ENCODE measurements around the gene NUTM2G.
"Not testable (repeated sequence)": the region's sequence is repeated elsewhere in the genome, so short reads cannot be mapped to it uniquely, and the experiment has no call there.

NUTM2G gene

DNA sequence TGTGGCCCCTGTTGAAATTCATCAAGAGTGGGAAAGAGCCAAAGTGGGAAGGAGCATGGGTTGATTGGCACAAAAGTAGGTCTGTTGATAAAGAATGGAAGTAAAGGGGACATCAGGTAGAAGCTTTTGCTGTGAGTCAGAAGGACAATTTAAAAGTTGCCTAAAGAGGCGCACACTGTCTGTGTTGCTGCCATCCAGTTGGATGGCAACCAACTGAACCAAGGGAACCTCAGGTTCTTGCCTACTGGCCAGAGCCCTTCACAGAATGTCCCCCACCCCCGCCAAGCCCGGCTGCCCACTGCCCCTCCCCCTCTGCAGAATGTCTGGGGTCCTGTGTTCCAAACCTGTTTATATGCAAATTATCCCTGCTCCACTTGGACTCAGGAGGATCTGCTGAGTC is at the start of gene NUTM2G:
NUTM2G (plus strand) TSS at position 301 of the 400 bp plus-strand sequence. CDS start 182 bp downstream, outside the sequence.
- DNase-seq = not testable (repeated sequence)

GRCh38 chr9:96883922-96884321 is 44.7 kb upstream of the NUTM2G start:
- DNase-seq = no peak

GRCh38 chr9:96884443-96884842 is 44.2 kb upstream of the NUTM2G start:
- DNase-seq = no peak

GRCh38 chr9:96885424-96885823 is 43.2 kb upstream of the NUTM2G start:
- no peak for DNase-seq

DNA sequence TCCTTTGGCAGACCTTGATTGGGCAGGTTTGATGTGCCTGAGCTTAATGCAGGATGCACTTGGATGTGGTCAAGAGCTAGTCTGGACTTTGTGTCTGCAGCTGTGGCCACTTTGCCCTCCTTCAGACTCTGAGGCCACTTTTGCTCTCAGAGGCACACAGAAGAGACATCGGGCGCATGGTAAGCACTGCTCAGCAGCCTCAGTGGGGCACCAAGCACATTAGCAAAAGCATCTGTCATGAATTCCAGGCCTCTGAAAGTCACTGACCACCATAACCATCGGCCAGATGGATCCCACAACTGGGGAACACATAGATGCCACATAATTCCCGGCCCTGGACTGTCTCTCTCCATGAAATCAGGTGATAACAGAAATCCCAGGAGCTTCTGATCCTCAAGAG is 40.1 kb upstream of the NUTM2G start:
- DNase-seq = no peak

- DNase-seq = no peak
These were observed 36.5 kb upstream of the NUTM2G start for GRCh38 chr9:96892131-96892530.

- not testable (repeated sequence) for DNase-seq
These were observed 28.6 kb upstream of the NUTM2G start for GRCh38 chr9:96900010-96900409.

DNA sequence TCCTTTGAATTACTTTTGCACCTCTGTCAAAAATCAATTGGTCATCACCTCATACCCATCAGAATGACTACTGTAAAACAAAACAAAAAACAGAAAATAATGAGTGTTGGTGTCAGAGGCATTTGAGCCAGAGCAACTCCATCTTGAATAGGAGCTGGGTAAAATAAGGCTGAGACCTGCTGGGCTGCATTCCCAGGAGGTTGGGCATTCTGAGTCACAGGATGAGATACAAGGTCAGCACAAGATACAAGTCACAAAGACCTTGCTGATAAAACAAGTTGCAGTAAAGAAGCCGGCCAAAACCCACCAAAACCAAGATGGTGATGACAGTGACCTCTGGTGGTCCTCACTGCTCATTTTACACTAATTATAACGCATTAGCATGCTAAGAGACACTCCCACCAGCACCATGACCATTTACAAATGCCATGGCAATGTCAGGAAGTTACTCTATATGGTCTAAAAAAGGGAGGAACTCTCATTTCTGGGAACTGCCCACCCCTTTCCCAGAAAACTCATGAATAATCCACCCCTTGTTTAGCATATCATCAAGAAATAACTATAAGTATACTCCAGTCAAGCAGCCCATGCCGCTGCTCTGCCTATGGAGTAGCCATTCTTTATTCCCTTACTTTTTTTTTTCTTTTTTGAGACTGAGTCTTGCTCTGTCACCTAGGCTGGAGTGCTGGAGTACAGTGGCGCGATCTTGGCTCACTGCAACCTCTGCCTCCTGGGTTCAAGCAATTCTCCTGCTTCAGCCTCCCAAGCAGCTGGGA is 23.5 kb upstream of the NUTM2G start:
- DNase-seq = not testable (repeated sequence)

- DNase-seq = not testable (repeated sequence)
These were observed 20.2 kb upstream of the NUTM2G start for GRCh38 chr9:96908479-96908878.

GRCh38 chr9:96915539-96915938 is 13.1 kb upstream of the NUTM2G start:
- not testable (repeated sequence) for DNase-seq

- DNase-seq = not testable (repeated sequence)
These were observed 12.1 kb upstream of the NUTM2G start for GRCh38 chr9:96916531-96916930.

DNA sequence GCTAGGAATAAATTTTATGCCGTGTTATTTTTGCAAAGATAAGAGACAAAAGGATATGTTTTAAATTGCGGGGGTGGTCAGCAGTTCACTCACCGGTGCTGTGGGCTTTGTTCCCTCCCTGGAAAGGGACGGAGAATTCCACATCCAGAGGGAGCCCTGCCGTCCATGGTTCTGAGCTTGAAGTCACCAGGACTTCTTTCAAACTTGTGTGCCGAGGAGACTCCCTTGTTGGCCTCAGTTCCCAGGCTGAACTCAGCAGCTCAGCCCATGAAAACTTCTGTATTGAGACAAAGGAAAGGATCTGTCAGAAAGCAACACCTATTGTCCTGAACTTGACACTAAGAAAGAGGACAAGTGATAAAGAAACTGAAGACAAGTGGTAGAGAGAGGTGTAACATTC is 10.1 kb upstream of the NUTM2G start:
- DNase-seq = not testable (repeated sequence)

GRCh38 chr9:96920803-96921202 is 7.8 kb upstream of the NUTM2G start:
- DNase-seq = not testable (repeated sequence)

GRCh38 chr9:96925587-96925986 is 3.1 kb upstream of the NUTM2G start:
- not testable (repeated sequence) for DNase-seq

DNA sequence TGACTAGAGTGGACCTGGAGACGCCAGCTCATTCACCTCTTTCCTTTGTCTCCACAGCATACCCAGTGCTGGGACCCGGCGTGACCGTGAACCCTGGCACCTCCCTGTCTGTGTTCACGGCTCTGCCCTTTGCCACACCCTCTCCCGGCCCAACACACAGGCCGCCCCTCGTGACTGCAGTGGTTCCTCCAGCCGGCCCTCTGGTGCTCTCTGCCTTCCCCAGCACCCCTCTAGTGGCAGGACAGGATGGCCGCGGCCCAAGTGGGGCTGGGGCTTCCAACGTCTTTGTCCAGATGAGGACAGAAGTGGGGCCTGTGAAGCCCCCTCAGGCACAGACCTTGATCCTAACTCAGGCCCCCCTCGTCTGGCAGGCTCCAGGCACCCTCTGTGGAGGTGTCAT is 3.0 kb downstream of the NUTM2G start:
- not testable (repeated sequence) for DNase-seq

DNA sequence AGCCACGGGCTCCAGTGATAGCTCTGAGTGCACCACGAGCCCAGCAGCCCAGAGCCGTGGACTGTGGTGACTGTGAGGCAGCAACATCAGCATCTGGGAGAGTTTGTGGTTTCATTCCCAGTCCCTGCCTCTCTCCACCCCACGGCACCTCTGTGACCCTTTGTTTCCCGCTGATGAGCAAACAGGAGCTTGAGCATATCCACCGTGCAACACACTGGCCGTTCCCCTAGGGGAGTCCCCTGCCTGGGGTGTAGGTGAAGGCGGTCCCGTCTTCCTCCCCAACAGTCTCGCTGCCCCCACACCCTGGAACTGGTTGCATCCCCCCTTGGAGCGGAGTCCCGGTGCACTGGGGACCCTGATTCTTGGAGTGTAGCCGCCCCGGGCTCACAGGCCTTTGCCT is 5.5 kb downstream of the NUTM2G start:
- not testable (repeated sequence) for DNase-seq

- not testable (repeated sequence) for DNase-seq
These were observed 6.1 kb downstream of the NUTM2G start for GRCh38 chr9:96934706-96935105.

DNA sequence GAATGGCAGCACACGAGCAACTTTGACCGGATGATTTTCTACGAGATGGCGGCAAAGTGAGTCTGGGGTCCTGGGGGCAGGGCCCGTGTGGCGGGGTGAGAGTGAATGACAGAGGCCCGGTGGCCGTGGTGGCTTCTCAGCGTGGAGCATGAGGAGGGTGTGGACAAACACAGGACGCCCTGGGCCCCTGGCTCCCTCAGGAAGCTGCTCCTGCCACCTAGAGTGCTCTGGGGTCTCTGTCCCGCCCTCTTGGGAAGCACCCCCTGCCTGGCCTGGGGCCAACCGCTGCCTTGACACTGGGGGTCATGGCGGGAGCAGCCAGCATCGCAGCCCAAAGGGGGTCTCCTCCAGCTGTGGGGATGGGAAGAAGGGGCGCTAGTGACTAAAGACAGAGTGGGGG is 6.8 kb downstream of the NUTM2G start:
- DNase-seq = not testable (repeated sequence)

DNA sequence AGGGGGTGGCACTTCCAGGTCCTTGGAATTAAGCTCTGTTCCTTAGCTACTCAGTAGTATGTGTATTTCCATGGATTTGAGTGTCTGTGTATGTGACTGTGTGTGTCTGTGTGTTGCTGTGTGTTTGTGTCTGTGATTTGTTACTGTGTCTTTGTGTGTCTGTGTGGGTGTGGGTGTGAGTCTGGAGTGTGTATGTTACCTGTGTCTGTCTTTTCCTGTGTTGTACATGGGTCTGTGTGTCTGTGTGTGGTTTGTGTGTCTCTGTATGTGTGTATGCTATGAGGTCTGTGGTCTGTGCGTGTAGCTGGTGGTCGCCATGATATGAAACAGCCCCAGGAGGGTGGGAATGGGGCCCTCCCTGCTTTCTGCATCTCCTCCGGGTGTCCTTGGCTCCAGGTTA is 8.8 kb downstream of the NUTM2G start:
- DNase-seq = not testable (repeated sequence)

DNA sequence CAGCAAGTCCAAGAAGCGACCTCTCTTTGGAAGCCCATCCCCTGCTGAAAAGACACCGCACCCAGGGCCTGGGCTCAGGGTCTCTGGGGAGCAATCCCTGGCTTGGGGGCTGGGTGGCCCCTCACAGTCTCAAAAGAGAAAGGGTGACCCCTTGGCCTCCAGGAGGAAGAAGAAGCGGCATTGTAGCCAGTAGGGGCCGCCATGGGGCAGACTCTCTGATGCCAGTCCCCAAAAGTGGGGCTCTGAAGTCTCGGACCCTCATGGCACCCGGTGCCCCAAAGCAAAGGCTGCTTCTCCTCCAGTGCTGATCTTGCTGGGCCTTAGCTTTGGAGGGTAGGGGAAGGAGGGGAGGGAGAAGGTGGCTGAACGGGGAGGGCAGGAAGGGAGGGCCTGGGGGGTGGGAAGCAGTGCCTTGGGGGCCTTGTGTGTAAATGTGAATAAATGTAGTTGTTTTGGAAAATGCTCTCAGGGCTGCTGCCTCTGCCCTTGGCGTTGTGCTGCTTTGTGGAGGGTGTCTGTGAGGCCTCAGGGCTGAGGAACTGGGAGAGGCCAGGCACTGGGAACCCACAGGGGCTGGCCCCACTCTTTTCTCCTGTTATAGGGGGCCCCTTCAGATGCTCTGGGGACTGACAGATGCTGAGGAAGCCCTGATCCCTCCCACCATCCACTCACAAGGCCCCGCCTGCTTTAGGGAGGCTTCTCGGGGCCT is 10.5 kb downstream of the NUTM2G start:
- DNase-seq = not testable (repeated sequence)

DNA sequence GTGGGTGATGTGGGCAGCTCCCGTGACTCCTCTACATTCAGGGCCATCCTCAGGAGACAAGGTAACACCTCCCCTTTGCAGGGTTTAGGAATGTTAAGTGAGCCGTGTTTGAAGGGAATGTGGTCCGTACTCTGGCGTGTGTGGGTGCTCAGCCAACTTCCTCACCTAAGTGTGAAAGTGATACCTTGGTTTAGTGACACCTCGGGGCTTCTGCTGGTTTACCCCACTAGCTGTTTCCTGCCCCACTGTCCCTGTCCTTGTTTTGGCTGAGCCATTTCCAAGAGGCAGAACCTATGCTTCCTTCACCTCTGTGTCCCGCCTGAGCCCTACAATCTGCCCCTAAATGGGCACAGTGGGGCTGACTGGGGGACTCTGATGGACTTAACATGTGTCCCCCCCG is 12.3 kb downstream of the NUTM2G start:
- DNase-seq = not testable (repeated sequence)

- not testable (repeated sequence) for DNase-seq
These were observed 13.0 kb downstream of the NUTM2G start for GRCh38 chr9:96941628-96942027.

DNA sequence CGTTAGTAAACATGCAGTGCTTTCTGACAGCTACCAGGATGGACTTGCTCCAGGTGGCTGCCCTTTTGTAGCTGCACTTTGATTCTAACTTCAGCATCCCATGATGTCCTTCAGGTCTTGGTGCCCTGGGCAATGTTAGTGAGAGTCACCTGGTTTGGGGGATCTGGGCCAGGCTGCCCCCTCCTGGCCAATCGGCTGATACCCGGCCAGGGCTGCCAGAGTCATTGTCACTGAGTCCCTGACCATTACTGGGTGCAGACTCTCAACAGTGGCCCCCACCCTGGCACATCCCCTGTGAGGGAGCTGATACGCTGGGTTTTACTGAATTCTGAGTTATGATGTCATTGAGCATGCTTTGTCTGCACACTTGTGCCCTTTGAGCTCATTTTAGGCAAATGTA is 13.5 kb downstream of the NUTM2G start:
- DNase-seq = not testable (repeated sequence)

- DNase-seq = not testable (repeated sequence)
These were observed 20.7 kb downstream of the NUTM2G start for GRCh38 chr9:96949346-96949745.

All from GOT3 (cell line).